Trophoblast cell (in vitro differentiated cells and primary cell): ENCODE measurements around the gene FAM222A.

ENCODE experiments used
- DNase-seq, 2 donors: peaks; one replicate each; pipeline ENCODE4 v3.0.0-alpha.2; 2016
- H2AFZ ChIP-seq: 2 replicates; pipeline ENCODE4 v1.6.1; 2013; ENCODE audit warnings: low read length, moderate library complexity, mild to moderate bottlenecking; ENCODE audit not compliant: insufficient read depth, poor library complexity
- H2AK5ac ChIP-seq: 2 replicates; pipeline ENCODE4 v1.6.1; 2013; ENCODE audit warnings: mild to moderate bottlenecking, low read length
- H2BK120ac ChIP-seq: 2 replicates; pipeline ENCODE4 v1.6.1; 2013; ENCODE audit warnings: low read length, mild to moderate bottlenecking, moderate library complexity; ENCODE audit not compliant: insufficient read depth, poor library complexity
- H2BK12ac ChIP-seq: 2 replicates; pipeline ENCODE4 v1.6.1; 2013; ENCODE audit warnings: mild to moderate bottlenecking, low read length, moderate library complexity
- H2BK5ac ChIP-seq: 2 replicates; pipeline ENCODE4 v1.6.1; 2013; ENCODE audit warnings: low read length, low read depth, moderate library complexity, mild to moderate bottlenecking; ENCODE audit not compliant: poor library complexity
- H3K14ac ChIP-seq: 2 replicates; pipeline ENCODE4 v1.6.1; 2013; ENCODE audit warnings: mild to moderate bottlenecking, low read length
- H3K18ac ChIP-seq: 2 replicates; pipeline ENCODE4 v1.6.1; 2013; ENCODE audit warnings: mild to moderate bottlenecking, low read length
- H3K23ac ChIP-seq: 2 replicates; pipeline ENCODE4 v1.6.1; 2013; ENCODE audit warnings: low read length
- H3K27ac ChIP-seq: 2 replicates; pipeline ENCODE4 v1.5.1; 2013; ENCODE audit warnings: low read depth, mild to moderate bottlenecking, inconsistent platforms, low read length, moderate library complexity
- H3K27me3 ChIP-seq: 2 replicates; pipeline ENCODE4 v1.6.1; 2013; ENCODE audit warnings: inconsistent platforms, mild to moderate bottlenecking, low read length, moderate library complexity; ENCODE audit not compliant: insufficient read depth
- H3K36me3 ChIP-seq, 2 experiments: 1 replicate in 1 of 2; 2 replicates in 1 of 2; pipeline ENCODE4 v1.6.1; 2013; ENCODE audit warnings: low read length in 2 of 2, mild to moderate bottlenecking in 2 of 2, moderate library complexity in 1 of 2; ENCODE audit not compliant: insufficient read depth in 2 of 2, control insufficient read depth in 1 of 2
- H3K4ac ChIP-seq: 2 replicates; pipeline ENCODE4 v1.6.1; 2013; ENCODE audit warnings: low read depth, mild to moderate bottlenecking, low read length, moderate library complexity
- H3K4me1 ChIP-seq, 2 experiments: 1 replicate in 1 of 2; 2 replicates in 1 of 2; pipeline ENCODE4 v1.6.1; 2013; ENCODE audit warnings: low read length in 2 of 2, mild to moderate bottlenecking in 2 of 2, moderate library complexity in 1 of 2; ENCODE audit not compliant: insufficient read depth in 2 of 2, control insufficient read depth in 1 of 2
- H3K4me2 ChIP-seq: 2 replicates; pipeline ENCODE4 v1.6.1; 2013; ENCODE audit warnings: inconsistent platforms, mild to moderate bottlenecking, low read length, moderate library complexity
- H3K4me3 ChIP-seq: 2 replicates; pipeline ENCODE4 v1.5.1; 2013; ENCODE audit warnings: mild to moderate bottlenecking, low read depth, low read length, inconsistent platforms
- H3K79me1 ChIP-seq: one replicate; pipeline ENCODE4 v1.6.1; 2013; ENCODE audit warnings: low read length
- H3K79me2 ChIP-seq: 2 replicates; pipeline ENCODE4 v1.6.1; 2013; ENCODE audit warnings: low read length, mild to moderate bottlenecking; ENCODE audit not compliant: control insufficient read depth, insufficient read depth, poor library complexity
- H3K9ac ChIP-seq: 2 replicates; pipeline ENCODE4 v1.6.1; 2013; ENCODE audit warnings: mild to moderate bottlenecking, low read length
- H3K9me3 ChIP-seq: 2 replicates; pipeline ENCODE4 v1.6.1; 2013; ENCODE audit warnings: low read depth, mild to moderate bottlenecking, control low read depth, inconsistent platforms, low read length; ENCODE audit not compliant: insufficient read depth
- H4K12ac ChIP-seq: 2 replicates; pipeline ENCODE4 v1.6.1; 2013; ENCODE audit warnings: low read depth, mild to moderate bottlenecking, low read length, moderate library complexity
- H4K8ac ChIP-seq: 2 replicates; pipeline ENCODE4 v1.6.1; 2013; ENCODE audit warnings: low read depth, mild to moderate bottlenecking, low read length, moderate library complexity
- H4K91ac ChIP-seq: one replicate; pipeline ENCODE4 v1.6.1; 2013; ENCODE audit warnings: low read depth, mild to moderate bottlenecking, low read length, moderate library complexity
- WGBS: extraction: QIAGEN DNeasy Blood & Tissue Kit; methylation state at CpG from one replicate; pipeline ENCODE4 v1.1.7; 2013; ENCODE audit warnings: missing lambda C conversion rate; ENCODE audit not compliant: insufficient read length, insufficient coverage; ENCODE audit errors: extremely low coverage; 5-methylcytosine and 5-hydroxymethylcytosine counted together

Gene FAM222A

GRCh38 chr12:109722022-109722720 lies 8.5 kb downstream of the FAM222A start:
- Histone ChIP-seq H2BK120ac (no peak overlapping the region), H3K9ac (no peak overlapping the region), H3K4me2 (no peak overlapping the region), H2AFZ (no peak overlapping the region), H3K27ac (no peak overlapping the region), H3K4me3 (no peak overlapping the region), H3K79me1 (no peaks in the 10 kb centered on the region), H2BK5ac (no peak overlapping the region), H3K4ac (no peak overlapping the region), H4K8ac (no peak overlapping the region), H2AK5ac (no peak overlapping the region), H3K9me3 (no peaks in the 10 kb centered on the region), H3K14ac (no peak overlapping the region), H3K4me1 (no peaks in the 10 kb centered on the region), H3K27me3 (peaks cover 18% of the 10 kb centered on the region), H2BK12ac (no peak overlapping the region), H3K23ac (no peak overlapping the region), H4K12ac (no peak overlapping the region), H3K79me2 (no peaks in the 10 kb centered on the region), H3K18ac (no peak overlapping the region), H4K91ac (no peak overlapping the region), H3K36me3 (no peaks in the 10 kb centered on the region)
- DNase-seq: no peak
- no CpG with 5 or more reads among the region's 6 CpGs for WGBS

GRCh38 chr12:109722721-109723094 lies 9.1 kb downstream of the FAM222A start:
- Histone ChIP-seq H3K4me1 (peaks cover 0 to 3% of the 10 kb centered on the region in 2 experiments), H3K4me3 (no peak overlapping the region), H4K12ac (no peak overlapping the region), H3K9ac (no peak overlapping the region), H3K79me2 (no peaks in the 10 kb centered on the region), H2BK12ac (no peak overlapping the region), H3K14ac (no peak overlapping the region), H3K79me1 (no peaks in the 10 kb centered on the region), H3K23ac (no peak overlapping the region), H3K36me3 (no peaks in the 10 kb centered on the region), H2AK5ac (no peak overlapping the region), H3K18ac (no peak overlapping the region), H3K27me3 (peaks cover 13% of the 10 kb centered on the region), H3K27ac (no peak overlapping the region), H4K91ac (no peak overlapping the region), H2AFZ (no peak overlapping the region), H3K4ac (no peak overlapping the region), H3K4me2 (no peak overlapping the region), H2BK120ac (no peak overlapping the region), H2BK5ac (no peak overlapping the region), H4K8ac (no peak overlapping the region), H3K9me3 (no peaks in the 10 kb centered on the region)
- no CpG with 5 or more reads among the region's 9 CpGs for WGBS
- DNase-seq: no peak

- Histone ChIP-seq H2AFZ (no peak overlapping the region), H3K79me1 (no peaks in the 10 kb centered on the region), H3K27me3 (peaks cover 8% of the 10 kb centered on the region), H3K18ac (no peak overlapping the region), H2AK5ac (no peak overlapping the region), H3K4me2 (no peak overlapping the region), H3K27ac (no peak overlapping the region), H3K36me3 (no peaks in the 10 kb centered on the region), H2BK120ac (no peak overlapping the region), H3K79me2 (no peaks in the 10 kb centered on the region), H4K91ac (no peak overlapping the region), H2BK12ac (no peak overlapping the region), H3K9ac (no peak overlapping the region), H4K8ac (no peak overlapping the region), H3K14ac (no peak overlapping the region), H3K4me1 (peaks cover 0 to 3% of the 10 kb centered on the region in 2 experiments), H2BK5ac (no peak overlapping the region), H3K9me3 (no peaks in the 10 kb centered on the region), H3K23ac (no peak overlapping the region), H3K4me3 (no peak overlapping the region), H4K12ac (no peak overlapping the region), H3K4ac (no peak overlapping the region)
- no CpG with 5 or more reads among the region's 13 CpGs for WGBS
- no peak for DNase-seq
These were observed 9.8 kb downstream of the FAM222A start for GRCh38 chr12:109723311-109723881.

GRCh38 chr12:109724321-109724892 lies 10.8 kb downstream of the FAM222A start:
- DNase-seq: no peak
- Histone ChIP-seq H3K4me2 (no peak overlapping the region), H2BK5ac (no peak overlapping the region), H3K79me1 (no peaks in the 10 kb centered on the region), H3K27ac (no peak overlapping the region), H4K8ac (no peak overlapping the region), H2BK12ac (no peak overlapping the region), H4K12ac (no peak overlapping the region), H3K79me2 (no peaks in the 10 kb centered on the region), H3K18ac (no peak overlapping the region), H4K91ac (no peak overlapping the region), H3K4ac (no peak overlapping the region), H2BK120ac (no peak overlapping the region), H3K14ac (no peak overlapping the region), H3K9ac (no peak overlapping the region), H2AK5ac (no peak overlapping the region), H3K27me3 (no peaks in the 10 kb centered on the region), H3K23ac (no peak overlapping the region), H2AFZ (no peak overlapping the region), H3K4me3 (no peak overlapping the region), H3K4me1 (peaks cover 0 to 3% of the 10 kb centered on the region in 2 experiments), H3K36me3 (no peaks in the 10 kb centered on the region), H3K9me3 (no peaks in the 10 kb centered on the region)
- no CpG with 5 or more reads among the region's 14 CpGs for WGBS
